Anterior cingulate cortex (tissue), 58 donors: ENCODE measurements around the gene TSPAN18.

Experiments used
- DNase-seq, 58 donors: peaks; one replicate each; lab custom pipeline; 2025; lab: John Stamatoyannopoulos, UW

Gene TSPAN18

DNA sequence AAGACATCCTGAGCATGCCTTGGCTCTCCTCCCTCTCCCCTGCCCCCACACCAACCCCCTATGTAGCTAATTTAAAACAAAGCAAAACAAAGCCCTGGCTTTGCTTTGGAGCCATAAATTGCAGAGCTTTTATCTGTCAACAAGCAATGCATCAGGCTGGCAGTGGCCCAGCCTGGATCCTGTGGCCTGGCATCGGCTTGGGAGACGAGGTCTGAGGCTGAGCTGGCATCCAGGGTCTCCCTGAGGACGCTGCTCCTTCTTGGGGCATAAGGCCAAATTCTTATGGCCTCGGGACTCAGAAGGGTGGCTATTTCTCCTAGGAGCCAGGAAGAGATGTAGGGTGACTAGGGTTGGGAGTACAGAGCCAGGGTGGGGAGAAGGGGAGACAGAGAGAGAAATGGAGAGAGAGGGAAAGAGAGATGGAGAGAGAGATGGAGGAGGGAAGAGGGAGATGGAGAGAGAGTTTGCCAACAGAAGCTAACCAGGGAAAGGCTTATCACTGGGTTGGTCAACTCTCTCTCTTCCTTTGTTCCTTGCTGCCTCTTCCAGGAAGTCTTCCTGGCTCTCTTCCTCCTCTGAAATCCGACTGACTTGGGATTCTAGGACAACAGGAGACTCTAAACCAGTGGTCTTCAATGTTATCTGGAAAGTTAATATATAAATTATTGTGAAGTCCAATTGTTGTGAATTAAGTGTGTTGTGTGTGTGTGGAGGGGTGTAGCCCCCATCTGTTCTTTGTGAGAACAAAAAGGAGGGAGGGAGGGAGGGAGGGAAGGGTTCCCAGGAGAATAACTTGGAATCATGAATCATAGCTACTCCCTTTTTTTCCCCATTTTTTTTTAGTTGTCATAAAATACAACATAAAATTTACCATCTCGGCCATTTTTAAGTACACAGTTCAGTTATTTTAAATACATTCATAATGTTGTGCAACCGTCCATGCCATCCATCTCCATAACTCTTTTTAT lies 29.1 kb downstream of the TSPAN18 start:
- DNase-seq, result no peak

GRCh38 chr11:44758983-44759382 lies 32.2 kb downstream of the TSPAN18 start:
- DNase-seq, result no peak

- DNase-seq, result no peak
These were observed 33.1 kb downstream of the TSPAN18 start for GRCh38 chr11:44759743-44760476.

- DNase-seq, result no peak
These were observed 33.7 kb downstream of the TSPAN18 start for GRCh38 chr11:44760477-44760872.

GRCh38 chr11:44760917-44761550 lies 34.3 kb downstream of the TSPAN18 start:
- DNase-seq, result no peak

- peak in 1 of 58 donors; percentile 28 for DNase-seq
These were observed 34.8 kb downstream of the TSPAN18 start for GRCh38 chr11:44761551-44761961.

DNA sequence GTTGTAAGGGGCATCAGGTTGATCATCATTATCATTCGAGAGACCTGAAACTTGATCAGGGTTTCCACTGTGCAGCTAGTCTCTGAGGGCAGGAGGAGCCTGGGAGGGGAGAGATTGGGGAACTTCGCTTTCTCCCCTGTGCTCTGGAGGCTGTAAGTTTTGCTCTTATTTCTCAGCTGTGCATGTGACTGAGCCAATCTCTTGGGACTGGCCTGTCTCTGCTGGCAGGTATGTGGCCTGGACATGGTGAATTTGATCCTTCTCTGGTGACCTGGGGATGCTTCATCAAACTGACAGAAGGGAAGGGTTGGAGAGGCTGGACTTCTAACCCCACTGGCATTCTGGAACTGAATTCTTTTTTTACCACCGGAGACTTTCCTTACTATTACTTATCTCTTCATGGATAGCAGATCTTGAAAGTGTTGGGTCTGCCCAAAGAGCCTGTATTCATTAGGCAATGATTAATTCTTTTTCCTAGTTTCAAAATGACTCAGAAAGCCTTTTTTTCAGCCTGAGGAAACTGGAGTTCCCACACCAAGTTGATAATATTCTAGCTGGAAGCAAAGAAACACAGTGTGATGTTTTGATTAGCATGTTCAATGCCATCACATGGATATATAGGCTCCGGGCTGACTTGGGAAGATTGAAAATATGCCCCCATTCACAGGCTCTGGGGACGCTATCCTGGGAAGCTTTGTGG lies 36.5 kb downstream of the TSPAN18 start:
- no peak for DNase-seq

DNA sequence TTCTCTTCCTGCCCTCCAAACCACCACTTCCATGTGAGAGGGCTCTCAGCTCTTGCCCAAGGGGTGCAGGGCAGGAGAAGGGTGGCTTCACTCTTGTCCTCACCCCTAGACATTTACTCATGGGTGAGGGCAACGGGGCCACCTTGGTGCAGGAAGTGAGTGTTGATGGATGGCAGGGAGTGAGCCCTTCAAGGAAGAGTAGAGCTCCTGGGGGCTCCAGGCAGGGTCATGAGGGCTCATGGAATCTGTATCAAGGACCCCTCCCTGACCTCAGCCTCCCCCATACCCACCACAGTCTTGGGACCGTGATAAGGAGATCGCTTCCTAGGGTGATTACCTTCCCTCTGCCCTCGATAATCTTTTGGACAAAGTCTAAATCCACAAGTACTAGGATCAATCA lies 37.8 kb downstream of the TSPAN18 start:
- no peak for DNase-seq

DNA sequence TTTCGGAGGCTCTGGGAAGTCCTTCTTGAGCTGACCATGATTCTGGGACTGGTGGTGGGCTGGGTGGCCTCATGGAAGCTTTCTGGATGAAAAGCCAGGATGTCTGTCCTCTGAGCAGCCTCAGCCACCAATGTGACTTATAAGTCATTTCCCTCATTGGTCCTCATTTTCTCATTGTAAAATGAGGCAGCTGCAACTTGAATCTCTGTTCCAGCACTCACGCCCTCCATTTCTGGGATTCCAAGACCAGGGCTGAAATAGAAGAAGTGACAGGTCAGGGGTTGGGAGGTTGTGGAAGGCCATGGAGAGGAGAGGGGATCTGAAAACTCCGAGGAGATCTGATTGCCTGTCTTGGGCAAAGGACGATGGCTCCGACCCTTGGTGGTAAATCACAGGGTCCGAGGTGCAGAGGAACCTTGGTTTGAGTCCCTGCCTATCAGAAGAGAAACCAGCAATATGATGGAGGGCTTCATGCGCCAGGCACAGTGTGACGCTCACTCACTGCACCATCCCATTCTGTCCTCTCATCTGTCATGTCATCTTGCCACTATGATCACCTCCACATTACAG lies 38.3 kb downstream of the TSPAN18 start:
- DNase-seq, result no peak

DNA sequence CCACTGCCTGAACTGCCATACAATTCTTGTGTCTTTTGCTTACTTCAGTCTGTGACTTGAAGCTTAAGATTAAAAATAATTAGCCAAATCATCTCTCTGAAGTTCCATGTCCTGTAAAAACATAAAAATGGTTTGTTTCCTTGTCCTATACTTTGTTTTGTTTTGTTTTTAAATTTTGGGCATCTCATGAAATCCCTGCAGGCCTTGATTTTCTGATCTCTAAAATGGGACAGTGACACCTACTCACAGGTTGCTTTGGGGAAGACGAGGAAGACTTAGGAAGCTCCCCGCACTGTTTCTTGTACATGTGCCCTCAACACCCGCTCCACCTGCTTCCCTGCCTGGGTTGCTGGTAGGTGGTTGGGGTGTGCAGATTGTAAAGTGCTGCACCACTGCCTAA lies 38.9 kb downstream of the TSPAN18 start:
- no peak for DNase-seq

GRCh38 chr11:44766112-44766971 lies 39.6 kb downstream of the TSPAN18 start:
- no peak for DNase-seq

DNA sequence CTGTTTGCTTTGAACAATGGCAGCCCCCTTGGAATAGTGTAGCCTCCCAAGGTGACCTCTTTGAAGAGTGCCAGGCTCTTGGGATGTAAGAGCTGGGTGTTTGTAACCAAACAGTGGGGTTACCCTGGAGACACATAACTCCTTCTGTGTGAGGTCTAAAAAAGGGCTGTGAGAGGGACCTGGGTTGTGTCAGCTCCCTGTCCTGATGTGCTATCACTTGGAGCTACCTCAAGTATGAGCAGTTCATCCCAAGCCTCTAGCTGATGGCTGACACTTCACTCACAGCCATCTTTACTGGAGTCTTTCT lies 40.2 kb downstream of the TSPAN18 start:
- DNase-seq, result no peak

DNA sequence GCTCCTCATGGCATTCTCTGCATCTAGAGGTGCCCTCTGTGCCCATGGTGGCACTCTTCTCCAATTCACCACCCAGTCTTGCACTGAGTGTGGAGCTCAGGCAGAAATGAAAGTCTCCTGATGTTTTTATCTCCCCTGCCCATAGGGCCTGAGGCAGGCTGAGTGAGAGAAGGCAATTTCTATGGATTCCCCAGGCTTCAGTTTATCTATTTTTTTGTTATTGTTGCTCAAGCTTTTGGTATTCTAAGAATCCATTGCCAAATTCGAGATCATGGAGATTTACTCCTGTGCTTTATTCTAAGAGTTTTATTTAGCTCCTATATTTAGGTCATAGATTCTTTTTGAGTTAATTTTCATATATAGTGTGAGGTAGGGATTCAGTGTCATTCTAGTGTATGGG lies 40.7 kb downstream of the TSPAN18 start:
- DNase-seq, result no peak

GRCh38 chr11:44770401-44770800 lies 43.6 kb downstream of the TSPAN18 start:
- no peak for DNase-seq

- no peak for DNase-seq
These were observed 44.5 kb downstream of the TSPAN18 start for GRCh38 chr11:44771252-44771734.

DNA sequence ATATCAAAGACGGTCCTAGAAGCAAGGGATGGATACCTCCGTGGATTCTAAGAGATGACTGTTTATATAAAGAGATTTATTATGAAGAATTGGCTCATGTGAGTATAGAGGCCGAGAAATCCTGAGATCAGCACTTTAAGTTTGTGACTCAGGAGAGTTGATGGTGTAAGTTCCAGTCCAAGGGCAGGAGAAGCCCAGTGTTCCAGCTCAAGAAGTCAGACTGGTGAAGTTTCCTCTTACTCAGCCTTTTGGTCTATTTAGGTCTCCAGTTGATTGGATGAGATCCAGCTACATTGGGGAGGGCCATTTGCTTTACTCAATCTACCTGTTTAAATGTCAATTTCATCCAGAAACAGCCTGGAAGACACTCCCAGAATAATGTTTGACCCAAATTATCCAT lies 45.1 kb downstream of the TSPAN18 start:
- DNase-seq, result no peak

DNA sequence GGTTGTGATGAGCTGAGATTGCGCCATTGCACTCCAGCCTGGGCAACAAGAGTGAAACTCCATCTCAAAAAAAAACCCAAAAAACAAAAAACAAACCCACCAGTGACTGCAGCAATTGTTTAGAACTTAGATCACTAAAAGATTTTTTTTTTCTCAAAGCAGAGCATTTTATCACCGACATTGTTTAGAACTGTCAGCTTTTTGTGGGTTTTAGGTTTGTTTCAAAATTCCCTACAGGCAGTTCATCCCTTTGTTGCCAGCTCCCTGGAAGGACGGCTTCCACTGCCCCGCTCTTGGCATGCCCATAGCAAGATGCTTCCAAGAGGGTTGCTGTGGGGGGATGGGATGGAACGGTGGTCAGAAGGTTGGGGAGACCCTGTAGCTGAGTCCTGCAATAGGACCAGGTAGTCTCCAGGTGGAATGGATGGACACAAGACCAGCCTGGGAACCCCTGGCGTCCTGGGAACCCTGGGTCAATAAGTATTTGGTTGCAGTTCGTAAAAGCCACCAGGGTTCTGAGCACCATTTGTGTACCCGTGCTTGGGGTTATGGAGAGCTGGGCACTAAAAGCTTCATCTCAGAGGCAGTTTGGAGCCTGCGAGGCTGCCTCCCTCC lies 46.7 kb downstream of the TSPAN18 start:
- no peak for DNase-seq

- DNase-seq, result peak in 1 of 58 donors; percentile 10
These were observed 47.3 kb downstream of the TSPAN18 start for GRCh38 chr11:44774108-44774507.

GRCh38 chr11:44774731-44775130 lies 48.0 kb downstream of the TSPAN18 start:
- no peak for DNase-seq
